ENCODE data around the gene DLL1.
A peak's percentile ranks its signal among the peaks of the same experiment; 100 is the strongest.

DLL1 gene

GRCh38 chr6:170285482-170285881, 5.4 kb downstream of the DLL1 start:
- H3K27ac ChIP-seq, result no peak overlapping the region
- TF ChIP-seq CTCF (conservative IDR thresholded peaks at IDR 0.05) (no peak), ZFX (IDR thresholded peaks at IDR 0.05) (no peak)

- TF ChIP-seq ZFX (IDR thresholded peaks at IDR 0.05), result no peak
- TF ChIP-seq CTCF (conservative IDR thresholded peaks at IDR 0.05), result no peak
- H3K27ac ChIP-seq, result no peak overlapping the region
These were observed 5.9 kb downstream of the DLL1 start for GRCh38 chr6:170284866-170285469.

GRCh38 chr6:170284126-170284773, 6.6 kb downstream of the DLL1 start:
- TF ChIP-seq ZFX (IDR thresholded peaks at IDR 0.05) (no peak), CTCF (conservative IDR thresholded peaks at IDR 0.05) (no peak)
- no peak overlapping the region for H3K27ac ChIP-seq

GRCh38 chr6:170283212-170284081, 7.4 kb downstream of the DLL1 start:
- no peak for TF ChIP-seq CTCF (conservative IDR thresholded peaks at IDR 0.05)
- TF ChIP-seq ZFX (IDR thresholded peaks at IDR 0.05), result no peak
- H3K27ac ChIP-seq, result no peak overlapping the region

- TF ChIP-seq CTCF (conservative IDR thresholded peaks at IDR 0.05) (no peak), ZFX (IDR thresholded peaks at IDR 0.05) (no peak)
- no peak overlapping the region for H3K27ac ChIP-seq
These were observed 8.2 kb downstream of the DLL1 start for GRCh38 chr6:170282512-170283158.

GRCh38 chr6:170281331-170282292, 9.3 kb downstream of the DLL1 start:
- peak overlapping the region; percentile 77; the same call in 1 of the 2 replicates for H3K27ac ChIP-seq
- TF ChIP-seq ZFX (IDR thresholded peaks at IDR 0.05), result no peak
- no peak for TF ChIP-seq CTCF (conservative IDR thresholded peaks at IDR 0.05)

Data from C4-2B (cell line).